PC-3 (cell line): ENCODE results near the gene UGT1A7. TPM values are rescaled to one million over a fixed set of nuclear protein-coding genes. Genes with fewer than 3 reads are reported as not detected.
"Not testable (repeated sequence)": the region's sequence is repeated elsewhere in the genome, so short reads cannot be mapped to it uniquely, and the experiment has no call there.

Experiments
- ATAC-seq: fragments of 200-7000 bp; cut with Tn5 transposase; 2 replicates; pipeline ENCODE4 v1.9.1; 2020; ENCODE audit warnings: mild to moderate bottlenecking, moderate library complexity
- BruUV-seq: library from RNA; stranded (reverse); fragments of 400-500 nt; replicated peaks from 2 replicates; lab custom pipeline; 2021; lab: Mats Ljungman, UMichigan
- CTCF ChIA-PET: fragments of 300-600 bp; sonication (Branson Sonifier 250); formaldehyde crosslinking; loops from one replicate; lab custom pipeline; 2022; ENCODE audit warnings: antibody characterized with exemption; lab: Charles Lee
- POLR2A ChIA-PET: fragments of 300-600 bp; sonication (Branson Sonifier 250); formaldehyde crosslinking; loops from one replicate; lab custom pipeline; 2022; ENCODE audit warnings: antibody characterized with exemption; ENCODE audit not compliant: unreplicated experiment; lab: Charles Lee
- DNase-seq: peaks from one replicate; pipeline ENCODE4 v3.0.0-alpha.2; 2015
- H2AFZ ChIP-seq: fragments of 300-600 bp; sonication (generic); 2 replicates; pipeline ENCODE4 v1.6.0; 2016; ENCODE audit warnings: antibody characterized with exemption, low read length
- H3F3A ChIP-seq: fragments of 300-600 bp; sonication (generic); one replicate; pipeline ENCODE4 v1.6.0; 2017; ENCODE audit warnings: antibody characterized with exemption, low read length, control low read depth, mild to moderate bottlenecking; ENCODE audit not compliant: unreplicated experiment
- H3K27ac ChIP-seq: fragments of 300-600 bp; sonication (generic); 2 replicates; pipeline ENCODE4 v1.5.1; 2016; ENCODE audit warnings: mild to moderate bottlenecking, low read length
- H3K27me3 ChIP-seq: fragments of 300-600 bp; sonication (generic); 2 replicates; pipeline ENCODE4 v1.6.1; 2016; ENCODE audit warnings: low read length, mixed read lengths
- H3K36me3 ChIP-seq: fragments of 300-600 bp; sonication (generic); 2 replicates; pipeline ENCODE4 v1.6.1; 2016; ENCODE audit warnings: low read depth, mixed run types, low read length, mixed read lengths
- H3K4me1 ChIP-seq: fragments of 300-600 bp; sonication (generic); 2 replicates; pipeline ENCODE4 v1.5.1; 2016; ENCODE audit warnings: low read length; ENCODE audit not compliant: insufficient read depth
- H3K4me2 ChIP-seq: fragments of 300-600 bp; sonication (generic); 2 replicates; pipeline ENCODE4 v1.6.0; 2016; ENCODE audit warnings: low read length
- H3K4me3 ChIP-seq: fragments of 300-600 bp; sonication (generic); 2 replicates; pipeline ENCODE4 v1.5.1; 2016; ENCODE audit warnings: mild to moderate bottlenecking, low read length, mixed read lengths
- H3K79me2 ChIP-seq: fragments of 300-600 bp; sonication (generic); 2 replicates; pipeline ENCODE4 v1.6.1; 2017; ENCODE audit warnings: low read length, mixed read lengths
- H3K9ac ChIP-seq: fragments of 300-600 bp; sonication (generic); 2 replicates; pipeline ENCODE4 v1.6.0; 2016; ENCODE audit warnings: mild to moderate bottlenecking, low read length
- H3K9me2 ChIP-seq: fragments of 300-600 bp; sonication (generic); replicated peaks from 2 replicates; pipeline ENCODE4 v1.6.1; 2016; ENCODE audit warnings: mixed run types, low read length, mixed read lengths
- H3K9me3 ChIP-seq: fragments of 300-600 bp; sonication (generic); 2 replicates; pipeline ENCODE4 v1.6.1; 2016; ENCODE audit warnings: low read length, mixed read lengths
- H4K20me1 ChIP-seq: fragments of 300-600 bp; sonication (generic); 2 replicates; pipeline ENCODE4 v1.6.1; 2016; ENCODE audit warnings: low read length, mixed read lengths
- CTCF ChIP-seq: fragments of 300-600 bp; sonication (generic); conservative IDR thresholded peaks from 2 replicates; pipeline ENCODE4 v1.5.1; 2017; ENCODE audit warnings: antibody characterized with exemption, low read depth, mild to moderate bottlenecking, low read length
- EZH2 ChIP-seq: fragments of 300-600 bp; sonication (generic); IDR thresholded peaks from one replicate; pipeline ENCODE4 v1.6.1; 2017; ENCODE audit warnings: antibody characterized with exemption, mild to moderate bottlenecking, low read length; ENCODE audit not compliant: unreplicated experiment
- EZH2phosphoT487 ChIP-seq: fragments of 300-600 bp; sonication (generic); IDR thresholded peaks from 2 replicates; pipeline ENCODE4 v1.6.1; 2018; ENCODE audit warnings: mild to moderate bottlenecking, antibody characterized with exemption, low read length, borderline replicate concordance
- intact Hi-C: fragments of 100-400 bp; cut with micrococcal nuclease; formaldehyde crosslinking; loops from 2 replicates; pipeline ENCODE4 v1.9.0; 2023
- total RNA-seq: library from RNA; depleted of rRNA; stranded (reverse); fragments of >200 nt; gene quantifications from 2 replicates; pipeline ENCODE4 v1.2.3, GENCODE V29; 2014

Gene UGT1A7
- total RNA-seq, 1 experiment from 2014 or later = not detected

GRCh38 chr2:233639860-233640259 lies 41.8 kb upstream of the UGT1A7 start:
- H3K27ac ChIP-seq = no peak overlapping the region
- POLR2A ChIA-PET = no interaction called here

DNA sequence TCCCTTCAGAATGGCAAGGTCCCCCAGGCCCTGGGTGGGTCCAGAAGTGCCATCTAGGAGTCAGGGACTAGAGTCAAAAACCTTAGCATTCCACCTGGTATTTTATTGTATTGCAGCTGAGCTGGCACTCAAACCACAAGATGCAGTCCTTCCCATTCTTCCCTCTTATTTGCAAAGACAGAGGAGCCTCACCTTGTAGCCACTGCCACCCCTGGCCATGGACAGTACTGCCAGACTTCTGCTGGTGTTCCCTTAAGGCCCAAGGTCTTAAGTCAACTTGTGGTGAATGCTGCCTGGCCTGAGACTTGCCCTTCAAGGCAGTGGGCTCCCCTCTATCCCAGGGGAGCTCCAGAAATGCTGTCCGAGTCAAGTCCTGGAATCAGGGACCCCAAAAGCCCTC lies 38.6 kb upstream of the UGT1A7 start:
- H3K27ac ChIP-seq = no peak overlapping the region
- no peaks in the 10 kb centered on the region; the same call in 1 of the 2 replicates for H3K36me3 ChIP-seq
- no peak overlapping the region for H3K4me3 ChIP-seq
- no peak overlapping the region for H2AFZ ChIP-seq
- intact Hi-C loops = no loop called here
- no peaks in the 10 kb centered on the region for H3K9me3 ChIP-seq
- ChIA-PET POLR2A (no interaction called here), CTCF (no interaction called here)
- ATAC-seq (peak; percentile 50; the same call in 1 of the 2 replicates), DNase-seq (peak; percentile 54)
- peak; percentile 48; the same call in 1 of the 2 replicates for TF ChIP-seq CTCF
- no peak for TF ChIP-seq EZH2phosphoT487
- TF ChIP-seq EZH2 = no peak
- H3K79me2 ChIP-seq = no peaks in the 10 kb centered on the region
- no peaks in the 10 kb centered on the region for H3K27me3 ChIP-seq
- H3F3A ChIP-seq = no peaks in the 10 kb centered on the region
- no peaks in the 10 kb centered on the region for H3K4me1 ChIP-seq
- no TSS peak for BruUV-seq
- no peaks in the 10 kb centered on the region for H3K9me2 ChIP-seq
- no peak overlapping the region for H3K9ac ChIP-seq
- no peak overlapping the region for H3K4me2 ChIP-seq
- H4K20me1 ChIP-seq = no peaks in the 10 kb centered on the region

More at GRCh38 chr2:233639860-233640259, 41.8 kb upstream of the UGT1A7 start:
- CTCF ChIA-PET = no interaction called here
- DNase-seq (no peak), ATAC-seq (no peak)
- no peak for TF ChIP-seq CTCF
- no peak for TF ChIP-seq EZH2
- TF ChIP-seq EZH2phosphoT487 = no peak
- Histone ChIP-seq H3K4me2 (no peak overlapping the region), H3K9ac (no peak overlapping the region), H3K4me1 (no peaks in the 10 kb centered on the region), H2AFZ (no peak overlapping the region), H3K9me3 (no peaks in the 10 kb centered on the region), H4K20me1 (no peaks in the 10 kb centered on the region), H3K79me2 (no peaks in the 10 kb centered on the region), H3K36me3 (no peaks in the 10 kb centered on the region), H3K4me3 (no peak overlapping the region), H3K9me2 (no peaks in the 10 kb centered on the region), H3K27me3 (no peaks in the 10 kb centered on the region), H3F3A (no peaks in the 10 kb centered on the region)
- intact Hi-C loops = no loop called here
- no TSS peak for BruUV-seq

- H3K27ac ChIP-seq, POLR2A ChIA-PET, H3K4me1 ChIP-seq, H3K36me3 ChIP-seq, intact Hi-C loops, DNase-seq, H2AFZ ChIP-seq, H3F3A ChIP-seq, H3K9me3 ChIP-seq, ATAC-seq, H3K9ac ChIP-seq, H4K20me1 ChIP-seq, H3K27me3 ChIP-seq, H3K9me2 ChIP-seq, H3K4me2 ChIP-seq, H3K4me3 ChIP-seq, CTCF ChIA-PET, BruUV-seq, H3K79me2 ChIP-seq: not testable (repeated sequence)
These were observed 35.7 kb upstream of the UGT1A7 start for GRCh38 chr2:233646033-233646432.
